ENCODE results near the gene CNTNAP2. TPM values are rescaled to one million over a fixed set of nuclear protein-coding genes. Genes with fewer than 3 reads are reported as not detected.

CNTNAP2 gene
- total RNA-seq, 4 donors from 2014 or later: 0.25 to 0.89 (median 0.30) TPM; not detected in 1

GRCh38 chr7:148129023-148129422 is 2012.4 kb downstream of the CNTNAP2 start:
- WGBS: 91% methylated on average over 6 of the region's 6 CpGs

GRCh38 chr7:148135116-148135515 is 2018.5 kb downstream of the CNTNAP2 start:
- Histone ChIP-seq H3K36me3 (no peaks in the 10 kb centered on the region), H3K9me3 (no peaks in the 10 kb centered on the region), H3K4me1 (no peaks in the 10 kb centered on the region), H3K4me3 (no peak overlapping the region), H3K27ac (no peak overlapping the region), H3K27me3 (no peaks in the 10 kb centered on the region)
- 74% methylated on average over 2 of the region's 2 CpGs for WGBS
- no peak for TF ChIP-seq CTCF (IDR thresholded peaks at IDR 0.05)
- TF ChIP-seq POLR2A (IDR thresholded peaks at IDR 0.05): no peak
- no peak for TF ChIP-seq POLR2AphosphoS5 (IDR thresholded peaks at IDR 0.05)
- no peak for TF ChIP-seq EP300 (IDR thresholded peaks at IDR 0.05)
- no peak for DNase-seq (ENCODE audit: low spot score in 2 of 2)

More at GRCh38 chr7:148129023-148129422, 2012.4 kb downstream of the CNTNAP2 start:
- Histone ChIP-seq H3K27ac (no peak overlapping the region), H3K36me3 (no peaks in the 10 kb centered on the region), H3K4me1 (no peaks in the 10 kb centered on the region), H3K27me3 (no peaks in the 10 kb centered on the region), H3K9me3 (no peaks in the 10 kb centered on the region), H3K4me3 (no peak overlapping the region)
- DNase-seq (ENCODE audit: low spot score in 2 of 2): no peak
- no peak for TF ChIP-seq POLR2A (IDR thresholded peaks at IDR 0.05)

- H3K9me3 ChIP-seq: no peaks in the 10 kb centered on the region
- H3K27me3 ChIP-seq: no peaks in the 10 kb centered on the region
- H3K4me1 ChIP-seq: no peaks in the 10 kb centered on the region
- no peak for DNase-seq (ENCODE audit: low spot score in 2 of 2)
- H3K36me3 ChIP-seq: no peaks in the 10 kb centered on the region
- no peak for TF ChIP-seq CTCF (IDR thresholded peaks at IDR 0.05)
- TF ChIP-seq EP300 (IDR thresholded peaks at IDR 0.05): no peak
- no peak for TF ChIP-seq POLR2A (IDR thresholded peaks at IDR 0.05)
- no peak for TF ChIP-seq POLR2AphosphoS5 (IDR thresholded peaks at IDR 0.05)
- 90% methylated on average over 3 of the region's 3 CpGs for WGBS
- no peak overlapping the region for H3K4me3 ChIP-seq
- H3K27ac ChIP-seq: no peak overlapping the region
Measured at GRCh38 chr7:148135997-148136396, 2019.4 kb downstream of the CNTNAP2 start.

GRCh38 chr7:148142660-148143248 is 2026.2 kb downstream of the CNTNAP2 start:
- no peaks in the 10 kb centered on the region for H3K36me3 ChIP-seq

GRCh38 chr7:148144827-148145226 is 2028.2 kb downstream of the CNTNAP2 start:
- WGBS: 54% methylated on average over 4 of the region's 4 CpGs
- DNase-seq (ENCODE audit: low spot score in 2 of 2): no peak
- Histone ChIP-seq H3K36me3 (no peaks in the 10 kb centered on the region), H3K4me1 (no peaks in the 10 kb centered on the region), H3K4me3 (no peak overlapping the region), H3K9me3 (no peaks in the 10 kb centered on the region), H3K27ac (no peak overlapping the region), H3K27me3 (peaks cover 2% of the 10 kb centered on the region)
- no peak for TF ChIP-seq POLR2A (IDR thresholded peaks at IDR 0.05)

More at GRCh38 chr7:148142660-148143248, 2026.2 kb downstream of the CNTNAP2 start:
- TF ChIP-seq CTCF (IDR thresholded peaks at IDR 0.05): peak in 1 of 2 donors; percentile 10
- TF ChIP-seq POLR2A (IDR thresholded peaks at IDR 0.05): no peak
- TF ChIP-seq EP300 (IDR thresholded peaks at IDR 0.05): no peak
- no peaks in the 10 kb centered on the region for H3K4me1 ChIP-seq
- no peak for DNase-seq (ENCODE audit: low spot score in 2 of 2)
- no peak overlapping the region for H3K27ac ChIP-seq
- peaks cover 2% of the 10 kb centered on the region for H3K27me3 ChIP-seq
- H3K9me3 ChIP-seq: no peaks in the 10 kb centered on the region
- 42% methylated on average over 4 of the region's 4 CpGs for WGBS
- H3K4me3 ChIP-seq: no peak overlapping the region

GRCh38 chr7:148146346-148146745 is 2029.7 kb downstream of the CNTNAP2 start:
- Histone ChIP-seq H3K9me3 (no peaks in the 10 kb centered on the region), H3K27me3 (peaks cover 2% of the 10 kb centered on the region), H3K4me3 (no peak overlapping the region), H3K36me3 (no peaks in the 10 kb centered on the region), H3K27ac (no peak overlapping the region), H3K4me1 (no peaks in the 10 kb centered on the region)
- 75% methylated on average over 2 of the region's 2 CpGs for WGBS
- DNase-seq (ENCODE audit: low spot score in 2 of 2): no peak
- TF ChIP-seq EP300 (IDR thresholded peaks at IDR 0.05) (no peak), CTCF (IDR thresholded peaks at IDR 0.05) (no peak), POLR2A (IDR thresholded peaks at IDR 0.05) (no peak), POLR2AphosphoS5 (IDR thresholded peaks at IDR 0.05) (no peak)

All from suprapubic skin (tissue), 4 donors.